Effector memory CD4-positive, alpha-beta T cell (primary cell): ENCODE results near the gene ZNF398.

Experiments used
- DNase-seq, 3 donors: peaks; one replicate each; pipeline ENCODE4 v3.0.0-alpha.2; 2020
- H3K27ac ChIP-seq: 2 replicates; pipeline ENCODE4 v1.7.0; 2013; ENCODE audit warnings: mild to moderate bottlenecking, low read length, moderate library complexity; ENCODE audit not compliant: insufficient read depth, poor library complexity, severe bottlenecking
- H3K27me3 ChIP-seq: replicated peaks from 2 replicates; pipeline ENCODE4 v1.7.0; 2013; ENCODE audit warnings: mild to moderate bottlenecking, low read length; ENCODE audit not compliant: insufficient read depth, control insufficient read depth, poor library complexity, severe bottlenecking
- H3K36me3 ChIP-seq: 2 replicates; pipeline ENCODE4 v1.7.0; 2013; ENCODE audit warnings: mild to moderate bottlenecking, low read length, moderate library complexity; ENCODE audit not compliant: control insufficient read depth, insufficient read depth
- H3K4me1 ChIP-seq: 2 replicates; pipeline ENCODE4 v1.7.0; 2013; ENCODE audit warnings: low read length, mild to moderate bottlenecking; ENCODE audit not compliant: control insufficient read depth, insufficient read depth, poor library complexity, severe bottlenecking
- H3K4me3 ChIP-seq: 2 replicates; pipeline ENCODE4 v1.7.0; 2013; ENCODE audit warnings: low read length, low read depth, mild to moderate bottlenecking; ENCODE audit not compliant: insufficient read depth, poor library complexity, severe bottlenecking
- H3K9me3 ChIP-seq: 2 replicates; pipeline ENCODE4 v1.7.0; 2013; ENCODE audit warnings: mild to moderate bottlenecking, low read length, moderate library complexity; ENCODE audit not compliant: control insufficient read depth
- total RNA-seq, 3 donors: gene quantifications; one replicate each; lab custom pipeline; 2026; lab: John Stamatoyannopoulos, UW

The ZNF398 gene, protein sequence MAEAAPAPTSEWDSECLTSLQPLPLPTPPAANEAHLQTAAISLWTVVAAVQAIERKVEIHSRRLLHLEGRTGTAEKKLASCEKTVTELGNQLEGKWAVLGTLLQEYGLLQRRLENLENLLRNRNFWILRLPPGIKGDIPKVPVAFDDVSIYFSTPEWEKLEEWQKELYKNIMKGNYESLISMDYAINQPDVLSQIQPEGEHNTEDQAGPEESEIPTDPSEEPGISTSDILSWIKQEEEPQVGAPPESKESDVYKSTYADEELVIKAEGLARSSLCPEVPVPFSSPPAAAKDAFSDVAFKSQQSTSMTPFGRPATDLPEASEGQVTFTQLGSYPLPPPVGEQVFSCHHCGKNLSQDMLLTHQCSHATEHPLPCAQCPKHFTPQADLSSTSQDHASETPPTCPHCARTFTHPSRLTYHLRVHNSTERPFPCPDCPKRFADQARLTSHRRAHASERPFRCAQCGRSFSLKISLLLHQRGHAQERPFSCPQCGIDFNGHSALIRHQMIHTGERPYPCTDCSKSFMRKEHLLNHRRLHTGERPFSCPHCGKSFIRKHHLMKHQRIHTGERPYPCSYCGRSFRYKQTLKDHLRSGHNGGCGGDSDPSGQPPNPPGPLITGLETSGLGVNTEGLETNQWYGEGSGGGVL
- 29.2 to 44.9 (median 32.0) reads per million in 3 donors for total RNA-seq

DNA sequence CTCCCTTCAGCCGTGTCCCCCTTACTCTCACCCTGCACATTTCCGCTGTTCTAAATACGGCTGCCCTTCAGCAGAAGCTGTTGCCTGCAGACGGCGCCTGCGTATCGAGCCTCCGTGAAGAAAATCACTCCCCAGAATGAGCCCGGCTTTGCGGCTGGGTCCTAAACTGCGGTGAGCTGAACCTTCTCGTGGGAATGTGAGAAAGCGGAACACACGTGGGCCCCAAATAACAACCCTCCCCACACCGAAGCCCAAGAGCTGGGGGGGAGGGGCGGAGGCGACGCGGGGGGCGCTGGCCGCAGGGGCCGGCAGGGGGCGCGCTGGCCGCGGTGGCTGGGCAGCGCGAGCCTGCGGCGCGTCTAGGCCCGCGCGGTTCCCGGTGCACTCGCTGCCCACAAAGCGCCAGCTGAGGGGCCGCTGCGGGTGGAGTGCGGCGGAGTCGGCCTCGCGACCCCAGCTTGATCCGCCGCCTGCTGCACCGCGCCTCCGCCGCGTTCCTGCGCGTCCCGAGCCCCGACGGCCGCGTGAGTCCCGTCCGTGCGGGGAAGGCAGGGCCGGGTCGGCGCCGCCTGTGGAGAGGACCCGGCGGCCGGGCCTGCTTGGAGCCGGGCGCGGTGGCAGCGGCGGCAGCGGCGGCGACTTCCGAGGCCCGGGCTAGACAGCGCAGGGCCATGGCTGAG, at the start of gene ZNF398:
Gene ZNF398, plus strand, starts transcription at position 382 of the 680 bp plus-strand sequence. Its CDS starts 290 bp downstream, at position 672.
- H3K9me3 ChIP-seq = no peaks in the 10 kb centered on the region
- peak; percentile 69 to 76 (median 74) for DNase-seq
- peak within 1 kb of the TSS; percentile 74 for H3K27ac ChIP-seq
- no peaks in the 10 kb centered on the region for H3K27me3 ChIP-seq
- H3K4me3 ChIP-seq = peak within 1 kb of the TSS; percentile 79
- peaks cover 12% of the 10 kb centered on the region for H3K4me1 ChIP-seq
- no peaks in the 10 kb centered on the region for H3K36me3 ChIP-seq

DNA sequence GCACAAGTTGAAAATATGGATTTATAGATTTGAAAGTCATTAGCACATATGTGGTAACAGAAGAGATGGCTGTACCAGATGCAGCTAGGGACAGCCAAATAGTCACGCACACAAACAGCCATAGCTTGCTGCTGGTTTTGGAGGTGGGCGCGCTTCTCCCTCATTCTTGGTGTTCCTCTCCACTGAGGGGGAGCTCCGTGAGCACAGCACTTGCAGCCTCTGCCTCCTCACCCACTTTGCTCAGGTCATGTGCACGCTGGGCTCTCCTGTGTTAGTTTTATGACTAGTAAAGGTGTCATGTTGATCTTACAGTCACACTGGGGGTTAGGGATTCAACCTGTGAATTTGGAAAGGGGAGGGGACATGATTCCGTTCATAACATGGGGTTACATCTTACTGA, 48.2 kb upstream of the ZNF398 start:
- Histone ChIP-seq H3K4me1 (no peaks in the 10 kb centered on the region), H3K27ac (no peak overlapping the region), H3K27me3 (no peaks in the 10 kb centered on the region), H3K36me3 (no peaks in the 10 kb centered on the region), H3K4me3 (no peak overlapping the region), H3K9me3 (no peaks in the 10 kb centered on the region)
- DNase-seq = no peak

DNA sequence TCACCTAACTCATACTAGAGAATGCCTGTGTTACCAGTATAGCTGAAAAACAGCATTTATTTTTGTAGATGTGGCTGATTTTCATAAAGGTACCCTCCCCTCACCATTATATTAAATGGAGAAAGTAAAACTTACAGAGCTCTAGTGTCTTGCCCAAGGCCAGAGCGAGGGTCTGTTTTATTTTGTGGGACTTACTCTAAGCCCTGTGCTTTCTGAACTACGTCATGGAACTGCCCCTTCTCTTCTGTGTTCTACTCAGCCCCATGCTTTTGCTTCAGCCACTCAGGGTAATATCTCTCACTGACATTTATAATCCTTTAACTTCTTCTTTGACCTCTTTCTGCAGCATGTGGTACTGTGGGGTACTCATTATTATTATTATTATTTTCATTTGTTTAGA, 46.4 kb upstream of the ZNF398 start:
- Histone ChIP-seq H3K27ac (no peak overlapping the region), H3K4me3 (no peak overlapping the region), H3K36me3 (no peaks in the 10 kb centered on the region), H3K9me3 (no peaks in the 10 kb centered on the region), H3K4me1 (no peaks in the 10 kb centered on the region), H3K27me3 (no peaks in the 10 kb centered on the region)
- no peak for DNase-seq

DNA sequence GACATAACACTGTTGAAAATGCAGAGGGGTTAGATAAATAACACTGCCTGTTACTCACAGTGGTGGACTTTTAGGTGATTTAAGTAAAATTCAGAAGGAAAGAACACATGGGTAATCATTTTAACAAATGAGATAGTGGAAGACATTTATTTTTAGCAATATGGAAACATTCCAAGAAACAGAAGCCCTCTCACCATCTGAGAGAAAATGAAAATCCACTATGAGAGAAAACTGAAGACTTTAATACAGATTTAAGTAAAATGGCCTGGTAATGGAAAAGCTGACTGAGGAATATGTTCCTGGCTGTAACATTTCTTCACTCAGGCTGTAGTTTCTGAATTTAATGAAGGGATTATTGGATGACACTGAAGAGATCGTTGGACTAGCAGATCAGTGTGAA, 44.6 kb upstream of the ZNF398 start:
- Histone ChIP-seq H3K4me3 (no peak overlapping the region), H3K4me1 (no peaks in the 10 kb centered on the region), H3K36me3 (no peaks in the 10 kb centered on the region), H3K9me3 (no peaks in the 10 kb centered on the region), H3K27me3 (no peaks in the 10 kb centered on the region), H3K27ac (no peak overlapping the region)
- DNase-seq = no peak

DNA sequence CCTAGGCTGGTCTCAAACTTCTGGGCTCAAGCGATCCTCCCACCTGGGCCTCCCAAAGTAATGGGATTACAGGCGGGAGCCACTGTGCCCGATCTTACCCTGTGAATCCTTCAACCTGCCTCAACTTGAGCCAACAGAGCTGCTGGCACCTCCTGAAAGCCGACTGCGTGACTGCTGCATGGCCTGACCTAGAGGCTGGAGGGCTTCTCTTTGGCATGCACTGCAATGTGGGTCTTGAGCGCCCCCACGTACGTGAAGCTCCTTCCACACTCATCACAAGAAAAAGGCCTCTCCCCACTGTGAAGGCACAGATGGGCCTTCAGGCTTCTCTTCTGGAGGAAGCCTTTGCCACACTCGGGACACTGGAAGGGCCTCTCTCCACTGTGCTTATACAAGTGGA, 43.8 kb upstream of the ZNF398 start:
- Histone ChIP-seq H3K27me3 (no peaks in the 10 kb centered on the region), H3K36me3 (no peaks in the 10 kb centered on the region), H3K4me1 (no peaks in the 10 kb centered on the region), H3K4me3 (no peak overlapping the region), H3K27ac (no peak overlapping the region), H3K9me3 (no peaks in the 10 kb centered on the region)
- DNase-seq = no peak

DNA sequence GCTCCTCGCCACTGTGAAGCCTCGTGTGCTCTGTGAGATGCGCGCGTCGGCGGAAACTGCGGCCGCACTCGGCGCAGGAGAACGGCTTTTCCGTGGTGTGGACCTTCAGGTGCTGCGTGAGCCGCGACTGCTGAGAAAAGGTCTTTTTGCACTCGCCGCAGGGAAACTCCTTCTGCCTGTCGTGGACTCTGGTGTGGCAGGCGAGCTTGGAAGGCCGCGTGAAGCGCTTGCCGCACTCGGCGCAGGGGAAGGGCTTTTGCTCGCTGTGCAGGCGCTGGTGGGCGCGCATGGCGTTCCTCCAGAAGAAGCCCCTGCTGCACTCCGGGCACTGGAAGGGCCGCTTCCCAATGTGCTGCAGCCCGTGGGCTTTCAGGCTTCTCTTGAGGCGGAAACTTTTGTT, 43.0 kb upstream of the ZNF398 start:
- Histone ChIP-seq H3K27ac (no peak overlapping the region), H3K4me1 (no peaks in the 10 kb centered on the region), H3K9me3 (no peaks in the 10 kb centered on the region), H3K4me3 (no peak overlapping the region), H3K36me3 (no peaks in the 10 kb centered on the region), H3K27me3 (no peaks in the 10 kb centered on the region)
- no peak for DNase-seq

DNA sequence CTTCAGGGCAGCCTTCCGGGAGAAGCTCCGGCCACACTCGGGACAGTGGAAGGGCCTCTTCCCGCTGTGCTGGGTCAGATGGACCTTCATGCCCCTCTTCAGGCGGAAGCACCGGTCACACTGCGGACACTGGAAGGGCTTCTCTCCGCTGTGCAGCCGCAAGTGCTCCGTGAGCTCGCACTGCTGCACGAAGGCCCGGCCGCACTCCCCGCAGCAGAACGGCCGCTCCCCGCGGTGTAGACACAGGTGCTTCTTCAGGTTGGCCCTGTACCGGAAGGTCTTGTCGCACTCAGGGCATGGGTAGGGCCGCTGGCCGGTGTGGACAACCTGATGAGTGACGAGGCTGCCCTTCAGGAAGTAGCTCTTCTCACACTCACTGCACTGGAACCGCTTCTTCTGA, 42.5 kb upstream of the ZNF398 start:
- H3K27ac ChIP-seq = no peak overlapping the region
- no peaks in the 10 kb centered on the region for H3K9me3 ChIP-seq
- H3K27me3 ChIP-seq = no peaks in the 10 kb centered on the region
- no peaks in the 10 kb centered on the region for H3K36me3 ChIP-seq
- H3K4me1 ChIP-seq = no peaks in the 10 kb centered on the region
- no peak for DNase-seq
- H3K4me3 ChIP-seq = no peak overlapping the region

DNA sequence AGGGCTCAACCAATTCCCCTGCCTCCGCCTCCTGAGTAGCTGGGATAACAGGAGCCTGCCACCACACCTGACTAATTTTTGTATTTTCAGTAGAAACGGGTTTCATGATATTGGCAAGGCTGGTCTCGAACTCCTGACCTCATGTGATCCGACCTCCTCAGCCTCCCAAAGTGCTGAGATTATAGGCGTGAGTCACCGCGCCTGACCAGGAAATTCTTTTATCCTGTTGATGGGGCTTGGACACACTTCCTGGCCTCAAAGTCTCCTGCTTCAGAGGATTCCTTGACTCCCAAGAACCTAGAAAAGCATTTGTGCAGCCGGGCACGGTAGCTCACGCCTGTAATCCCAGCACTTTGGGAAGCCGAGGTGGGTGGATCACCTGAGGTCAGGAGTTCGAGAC, 37.3 kb upstream of the ZNF398 start:
- Histone ChIP-seq H3K36me3 (no peaks in the 10 kb centered on the region), H3K4me1 (no peaks in the 10 kb centered on the region), H3K27me3 (no peaks in the 10 kb centered on the region), H3K27ac (no peak overlapping the region), H3K9me3 (no peaks in the 10 kb centered on the region), H3K4me3 (no peak overlapping the region)
- no peak for DNase-seq

DNA sequence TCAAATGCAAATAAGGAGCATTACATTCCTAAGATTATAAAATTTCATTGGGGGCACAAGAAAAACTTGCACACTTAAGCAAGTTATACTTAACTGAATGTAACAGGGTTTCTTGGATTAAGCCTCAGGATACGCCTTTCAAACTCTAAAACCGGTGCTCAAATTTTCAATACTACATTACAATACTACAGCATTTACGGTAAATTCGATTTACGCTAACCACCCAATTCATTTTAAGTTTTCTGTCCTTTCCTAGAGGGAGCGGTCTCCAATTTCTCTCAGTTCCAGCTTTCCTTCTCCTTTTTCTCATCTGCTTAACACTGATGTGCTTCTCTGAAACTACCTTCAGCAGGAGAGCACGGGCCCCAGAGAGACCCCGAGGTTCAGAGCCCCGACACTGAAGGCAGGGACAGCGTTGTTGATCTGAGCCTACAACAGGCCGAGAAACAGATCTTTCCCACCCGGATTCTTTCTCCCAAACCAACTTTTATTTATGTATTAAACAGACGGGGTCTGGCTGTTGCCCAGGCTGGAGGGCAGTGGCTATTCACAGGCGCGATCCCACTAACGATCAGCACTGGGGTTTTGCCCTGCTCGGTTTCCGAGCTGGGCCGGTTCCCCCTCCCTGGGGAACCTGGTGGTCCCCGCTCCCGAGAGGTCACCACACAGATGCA, 21.9 kb upstream of the ZNF398 start:
- peaks cover under 1% of the 10 kb centered on the region for H3K9me3 ChIP-seq
- no peak for DNase-seq

More for the DNA sequence above, 21.9 kb upstream of the ZNF398 start:
- peaks cover 10% of the 10 kb centered on the region for H3K4me1 ChIP-seq
- H3K4me3 ChIP-seq = peak overlapping the region; percentile 87
- H3K27ac ChIP-seq = peak overlapping the region; percentile 90
- H3K27me3 ChIP-seq = no peaks in the 10 kb centered on the region
- H3K36me3 ChIP-seq = no peaks in the 10 kb centered on the region
